WERI-Rb-1 (cell line): ENCODE measurements around the gene TCF25.
"Not testable (repeated sequence)": the region's sequence is repeated elsewhere in the genome, so short reads cannot be mapped to it uniquely, and the experiment has no call there.

Source experiments
- DNase-seq: peaks from one replicate; pipeline ENCODE4 v3.0.0-alpha.2; 2020
- H3K27ac ChIP-seq: fragments of 250-450 bp; sonication (Bioruptor Pico); 2 replicates; pipeline ENCODE4 v1.5.1; 2020; ENCODE audit warnings: mild to moderate bottlenecking, moderate library complexity
- H3K27me3 ChIP-seq: fragments of 250-450 bp; sonication (Bioruptor Pico); 2 replicates; pipeline ENCODE4 v1.5.1; 2021; ENCODE audit warnings: mild to moderate bottlenecking, low read depth, moderate library complexity; ENCODE audit not compliant: insufficient read depth, severe bottlenecking
- H3K36me3 ChIP-seq: fragments of 250-450 bp; sonication (Bioruptor Pico); 2 replicates; pipeline ENCODE4 v1.5.1; 2020; ENCODE audit warnings: mild to moderate bottlenecking, moderate library complexity
- H3K4me3 ChIP-seq: 2 replicates; pipeline ENCODE4 v1.5.1; 2011; ENCODE audit warnings: low read depth, mild to moderate bottlenecking, control low read depth, low read length
- H3K9me3 ChIP-seq: fragments of 250-450 bp; sonication (Bioruptor Pico); 2 replicates; pipeline ENCODE4 v1.5.1; 2021; ENCODE audit warnings: mild to moderate bottlenecking, moderate library complexity; ENCODE audit not compliant: severe bottlenecking
- TF ChIP-seq, protein P1 (sequence below): IDR thresholded peaks from 2 replicates; pipeline ENCODE4 v1.5.1; 2011; ENCODE audit warnings: low read depth, mild to moderate bottlenecking, control low read depth, inconsistent platforms, low read length

Gene TCF25

DNA sequence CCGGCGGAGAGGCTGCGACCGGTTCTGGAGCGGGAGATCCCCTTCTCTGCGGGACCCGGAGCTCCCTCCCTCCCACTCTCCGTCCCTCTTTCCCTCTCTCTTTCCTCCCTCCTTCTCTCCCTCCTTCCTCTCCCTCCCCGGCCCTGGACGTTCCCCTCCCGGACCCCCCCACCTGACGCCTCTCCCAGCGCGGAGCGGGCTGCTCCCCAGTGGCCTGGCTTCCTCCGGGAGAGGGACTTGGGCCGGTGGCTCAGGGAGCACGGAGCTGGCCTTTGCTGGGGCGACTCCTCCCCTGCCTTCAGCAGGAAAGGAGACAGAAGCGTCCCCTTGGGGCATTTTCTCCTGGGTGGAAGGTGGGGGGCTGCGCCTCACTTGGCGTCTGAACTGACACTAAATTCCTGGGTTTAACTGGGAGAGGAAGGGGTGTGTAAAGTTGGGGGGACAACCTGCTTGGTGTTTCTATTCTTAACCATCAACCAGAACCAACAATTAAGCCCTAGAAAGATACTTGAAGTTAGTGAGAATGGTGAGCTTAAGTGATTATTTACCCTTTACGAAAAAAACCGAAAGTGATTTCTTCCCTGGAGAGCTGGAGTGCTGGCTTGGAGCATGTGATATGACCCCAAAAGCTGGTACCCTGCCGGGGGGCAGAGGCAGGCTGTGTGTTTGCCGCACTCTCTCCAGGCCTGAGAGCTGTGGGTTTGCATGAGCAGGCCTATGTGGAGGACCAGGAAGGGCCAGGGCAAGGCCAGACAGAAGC, 44.3 kb upstream of the TCF25 start:
- H3K36me3 ChIP-seq: no peaks in the 10 kb centered on the region; the same call in 1 of the 2 replicates
- H3K27ac ChIP-seq: peak overlapping the region; percentile 72
- H3K4me3 ChIP-seq: peak overlapping the region; percentile 66
- no peak for DNase-seq
- no peaks in the 10 kb centered on the region for H3K27me3 ChIP-seq
- TF ChIP-seq, protein P1, sequence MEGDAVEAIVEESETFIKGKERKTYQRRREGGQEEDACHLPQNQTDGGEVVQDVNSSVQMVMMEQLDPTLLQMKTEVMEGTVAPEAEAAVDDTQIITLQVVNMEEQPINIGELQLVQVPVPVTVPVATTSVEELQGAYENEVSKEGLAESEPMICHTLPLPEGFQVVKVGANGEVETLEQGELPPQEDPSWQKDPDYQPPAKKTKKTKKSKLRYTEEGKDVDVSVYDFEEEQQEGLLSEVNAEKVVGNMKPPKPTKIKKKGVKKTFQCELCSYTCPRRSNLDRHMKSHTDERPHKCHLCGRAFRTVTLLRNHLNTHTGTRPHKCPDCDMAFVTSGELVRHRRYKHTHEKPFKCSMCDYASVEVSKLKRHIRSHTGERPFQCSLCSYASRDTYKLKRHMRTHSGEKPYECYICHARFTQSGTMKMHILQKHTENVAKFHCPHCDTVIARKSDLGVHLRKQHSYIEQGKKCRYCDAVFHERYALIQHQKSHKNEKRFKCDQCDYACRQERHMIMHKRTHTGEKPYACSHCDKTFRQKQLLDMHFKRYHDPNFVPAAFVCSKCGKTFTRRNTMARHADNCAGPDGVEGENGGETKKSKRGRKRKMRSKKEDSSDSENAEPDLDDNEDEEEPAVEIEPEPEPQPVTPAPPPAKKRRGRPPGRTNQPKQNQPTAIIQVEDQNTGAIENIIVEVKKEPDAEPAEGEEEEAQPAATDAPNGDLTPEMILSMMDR: no peak
- H3K9me3 ChIP-seq: no peaks in the 10 kb centered on the region

DNA sequence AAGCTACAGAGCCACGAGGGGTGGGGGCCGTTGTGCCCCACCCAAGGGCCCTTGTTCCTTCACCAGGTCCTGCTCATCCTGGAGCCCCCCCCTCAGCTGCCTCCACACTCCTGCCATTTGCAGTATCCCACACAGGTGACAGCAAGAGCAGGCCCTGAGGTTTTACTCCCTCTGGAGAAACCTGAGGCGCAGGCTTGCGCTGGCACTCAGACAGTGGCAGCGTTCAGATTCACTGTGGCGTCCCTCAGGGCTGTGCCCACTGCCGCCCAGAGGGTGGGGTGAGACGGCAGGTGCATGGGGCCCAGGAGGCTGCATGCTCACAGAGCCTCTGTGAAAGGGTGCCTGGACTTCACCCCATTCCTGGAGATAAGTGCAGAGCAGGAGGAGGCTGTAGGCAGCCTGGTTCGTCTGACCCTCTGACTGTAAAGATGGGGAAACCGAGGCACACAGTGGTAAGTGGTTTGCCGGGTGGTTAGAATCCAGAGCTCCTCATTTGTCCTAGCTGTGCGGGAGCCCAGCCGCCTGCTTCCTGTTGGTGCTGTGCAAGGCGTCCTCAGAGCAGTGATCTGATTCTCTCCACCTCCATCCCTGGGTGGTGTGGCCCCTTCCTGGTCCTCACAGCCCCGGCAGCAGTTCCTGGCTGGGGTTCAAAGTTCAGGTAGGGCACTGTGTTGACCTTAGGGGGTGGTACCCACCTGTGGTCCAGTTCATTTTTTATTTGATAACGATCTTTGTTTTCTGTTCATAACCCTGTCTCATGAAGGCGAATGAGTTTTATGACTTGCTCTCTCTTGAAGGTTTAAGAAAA, 43.6 kb upstream of the TCF25 start:
- Histone ChIP-seq H3K36me3 (no peaks in the 10 kb centered on the region; the same call in 1 of the 2 replicates), H3K4me3 (no peak overlapping the region), H3K27ac (no peak overlapping the region), H3K9me3 (no peaks in the 10 kb centered on the region), H3K27me3 (no peaks in the 10 kb centered on the region)
- no peak for DNase-seq
- TF ChIP-seq, protein P1: no peak

DNA sequence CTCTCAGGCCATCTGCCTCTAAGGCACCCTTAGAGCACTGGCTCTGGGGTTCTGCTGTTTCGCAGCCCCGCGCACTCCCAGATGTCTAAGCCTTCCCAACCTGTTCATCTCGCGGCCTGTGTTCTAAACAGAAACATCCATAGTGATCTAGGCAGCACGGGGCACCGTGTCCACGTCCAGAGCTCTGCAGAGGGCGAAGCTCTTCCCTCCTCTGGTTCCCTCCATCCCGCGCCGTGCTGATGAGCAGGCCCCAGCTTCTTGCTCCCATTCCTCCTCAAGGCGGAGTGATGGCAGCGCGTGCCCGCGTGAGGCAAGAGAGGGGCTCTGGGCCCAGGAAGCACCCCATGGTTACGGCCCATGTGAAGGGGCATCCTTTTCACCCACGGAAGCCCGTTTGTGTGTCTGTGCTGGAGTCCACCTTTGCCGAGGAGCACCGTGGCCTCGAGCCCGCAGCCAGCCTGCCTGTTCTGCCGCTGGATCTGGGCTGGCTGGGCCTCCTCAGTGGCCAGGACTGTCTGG, 41.5 kb upstream of the TCF25 start:
- no peak overlapping the region for H3K27ac ChIP-seq
- TF ChIP-seq, protein P1: no peak
- no peaks in the 10 kb centered on the region for H3K9me3 ChIP-seq
- H3K4me3 ChIP-seq: no peak overlapping the region
- no peak for DNase-seq
- H3K27me3 ChIP-seq: no peaks in the 10 kb centered on the region
- peaks cover 7% of the 10 kb centered on the region for H3K36me3 ChIP-seq

DNA sequence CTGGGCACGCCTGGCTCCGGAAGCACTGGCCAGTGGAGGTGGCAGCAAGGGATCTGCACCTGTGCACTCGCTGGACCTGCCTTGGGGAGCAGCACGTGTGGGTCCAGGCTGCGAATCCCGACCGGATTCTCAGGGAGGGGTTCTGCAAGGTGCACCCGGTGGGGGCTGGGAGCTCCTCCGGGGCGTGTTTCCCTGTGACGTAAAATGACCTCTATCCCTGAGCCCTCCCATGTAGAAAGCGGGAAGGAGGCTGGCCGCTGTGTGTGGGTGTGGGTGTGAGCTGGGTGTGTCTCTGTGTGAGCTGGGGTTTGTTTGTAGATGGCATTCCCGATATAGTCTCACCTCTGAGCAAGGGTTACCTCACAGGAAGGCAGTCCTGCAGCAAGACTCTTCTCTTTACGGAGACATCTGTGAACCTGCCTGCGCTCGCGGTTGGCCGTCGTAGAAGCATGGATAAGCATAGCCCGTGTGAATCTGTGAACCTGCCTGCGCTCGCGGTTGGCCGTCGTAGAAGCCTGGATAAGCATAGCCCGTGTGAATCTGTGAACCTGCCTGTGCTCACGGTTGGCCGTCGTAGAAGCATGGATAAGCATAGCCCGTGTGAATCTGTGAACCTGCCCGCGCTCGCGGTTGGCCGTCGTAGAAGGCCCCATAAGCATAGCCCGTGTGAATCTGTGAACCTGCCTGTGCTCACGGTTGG, 39.6 kb upstream of the TCF25 start:
- H3K27ac ChIP-seq, DNase-seq, H3K27me3 ChIP-seq, H3K9me3 ChIP-seq, H3K4me3 ChIP-seq, H3K36me3 ChIP-seq: not testable (repeated sequence)

DNA sequence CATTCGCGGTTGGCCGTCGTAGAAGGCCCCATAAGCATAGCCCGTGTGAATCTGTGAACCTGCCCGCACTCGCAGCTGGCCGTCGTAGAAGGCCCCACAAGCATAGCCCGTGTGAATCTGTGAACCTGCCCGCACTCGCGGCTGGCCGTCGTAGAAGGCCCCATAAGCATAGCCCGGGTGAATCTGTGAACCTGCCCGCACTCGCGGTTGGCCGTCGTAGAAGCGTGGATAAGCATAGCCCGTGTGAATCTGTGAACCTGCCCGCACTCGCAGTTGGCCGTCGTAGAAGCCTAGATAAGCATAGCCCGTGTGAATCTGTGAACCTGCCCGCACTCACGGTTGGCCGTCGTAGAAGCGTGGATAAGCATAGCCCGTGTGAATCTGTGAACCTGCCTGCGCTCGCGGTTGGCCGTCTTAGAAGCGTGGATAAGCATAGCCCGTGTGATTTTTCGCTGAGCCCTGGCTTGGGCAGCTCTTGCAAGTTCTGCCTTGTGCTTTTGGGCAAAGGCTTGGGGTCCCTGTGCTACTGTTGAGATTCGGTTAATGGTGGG, 38.5 kb upstream of the TCF25 start:
- not testable (repeated sequence) for H3K36me3 ChIP-seq

DNA sequence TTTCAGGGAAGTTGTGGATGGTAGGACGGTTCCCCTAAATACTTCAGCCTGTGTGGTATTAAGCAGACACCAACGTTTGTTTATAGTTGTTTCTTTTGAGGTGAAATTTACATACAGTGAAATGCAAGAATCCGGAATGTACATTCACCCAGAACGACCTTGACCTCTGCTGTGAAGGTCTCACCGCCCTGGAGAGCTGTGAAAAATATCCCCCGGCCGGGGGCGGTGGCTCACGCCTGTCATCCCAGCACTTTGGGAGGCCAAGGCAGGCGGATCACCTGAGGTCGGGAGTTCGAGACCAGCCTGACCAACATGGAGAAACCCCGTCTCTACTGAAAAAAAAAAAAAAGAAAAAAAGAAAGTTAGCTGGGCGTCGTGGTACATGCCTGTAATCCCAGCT, 36.9 kb upstream of the TCF25 start:
- not testable (repeated sequence) for DNase-seq, H3K4me3 ChIP-seq, H3K36me3 ChIP-seq, H3K27me3 ChIP-seq, H3K9me3 ChIP-seq, H3K27ac ChIP-seq

More for the DNA sequence above, 38.5 kb upstream of the TCF25 start:
- not testable (repeated sequence) for H3K27me3 ChIP-seq, H3K4me3 ChIP-seq, H3K27ac ChIP-seq, DNase-seq, H3K9me3 ChIP-seq
